NCI-H146 treated with DMSO at 0.1 percent for 48 hours (cell line): Measurements from ENCODE around the gene DGKD.
"Not testable (repeated sequence)": the region's sequence is repeated elsewhere in the genome, so short reads cannot be mapped to it uniquely, and the experiment has no call there.

Source experiments
- DNase-seq: peaks from one replicate; lab custom pipeline; 2025; ENCODE audit not compliant: unreplicated experiment; lab: John Stamatoyannopoulos, UW

The DGKD gene

DNA sequence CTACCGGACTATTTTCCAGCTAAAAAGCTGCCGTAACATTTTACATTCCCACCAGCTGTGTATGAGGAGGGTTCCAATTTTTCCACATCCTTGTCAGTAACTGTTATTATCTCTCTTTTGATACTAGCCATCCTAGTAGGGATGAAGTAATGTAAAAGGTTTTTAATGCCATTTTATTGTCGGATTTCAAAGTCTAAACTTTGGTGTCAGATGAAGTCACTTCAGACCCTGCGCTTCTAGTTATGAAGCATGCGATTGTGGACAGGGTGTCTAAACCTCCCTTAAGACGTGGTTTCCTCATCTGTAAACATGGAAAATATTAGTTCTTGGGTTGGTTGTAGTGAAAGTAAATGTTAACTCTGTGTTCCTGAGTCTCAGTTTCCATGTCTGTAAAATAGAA, 4.7 kb downstream of the DGKD start:
- DNase-seq: no peak

DNA sequence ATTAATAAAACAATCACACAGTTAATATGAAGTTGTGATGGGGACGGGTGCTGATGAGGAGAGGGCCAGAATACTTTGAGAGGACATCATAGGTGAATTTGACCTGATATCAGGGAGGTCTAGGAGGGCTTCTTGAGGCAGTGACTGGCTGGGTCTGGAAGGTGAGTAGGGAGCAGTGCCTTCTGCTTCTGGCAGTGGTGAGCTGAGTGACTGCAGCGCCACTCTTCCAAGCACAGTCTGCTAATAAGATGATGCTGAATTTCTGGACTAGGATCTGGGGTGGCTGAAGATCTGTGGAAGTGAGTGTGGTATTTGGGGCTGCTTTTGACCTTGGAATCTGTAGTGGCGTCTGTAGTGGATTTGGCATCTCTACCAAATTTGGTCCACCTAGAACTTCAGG, 5.5 kb downstream of the DGKD start:
- DNase-seq: no peak

DNA sequence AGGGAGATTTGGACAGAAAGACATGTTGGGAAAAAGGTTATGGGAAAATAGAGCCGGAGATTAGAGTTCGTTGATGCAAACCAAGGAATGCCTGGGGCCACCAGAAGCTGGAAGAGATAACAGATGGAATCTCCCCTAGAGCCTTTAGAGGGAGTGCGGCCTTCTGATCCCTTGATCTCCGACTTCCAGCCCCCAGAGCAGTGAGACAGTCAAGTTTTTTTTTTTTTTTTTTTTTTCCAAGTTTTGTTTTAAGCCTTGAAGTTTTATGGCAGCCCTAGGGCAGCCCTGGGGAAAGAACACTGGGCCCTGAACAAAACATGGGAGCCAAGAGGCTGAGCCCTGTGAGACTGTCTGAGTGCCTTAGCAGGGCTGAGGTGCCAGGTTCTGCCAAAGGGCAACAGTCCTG, 6.5 kb downstream of the DGKD start:
- no peak for DNase-seq

DNA sequence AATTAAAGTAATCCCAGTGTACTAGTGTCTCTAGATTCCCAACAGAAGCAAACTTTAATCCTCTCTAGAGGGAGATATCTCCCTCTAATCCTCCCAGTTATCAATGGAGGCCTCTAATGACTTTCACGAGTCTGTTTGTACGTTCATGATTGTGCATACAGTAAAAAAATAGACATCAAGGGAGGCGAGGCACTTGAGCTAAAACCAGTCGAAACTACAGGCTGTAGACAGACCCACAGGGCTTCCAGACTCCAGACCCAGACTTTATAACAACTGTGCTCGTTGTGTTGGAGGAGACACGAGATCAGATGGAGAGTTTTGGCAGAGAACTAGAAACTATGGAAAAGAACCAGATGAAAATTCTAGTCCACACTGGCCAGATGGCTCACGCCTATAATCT, 7.0 kb downstream of the DGKD start:
- DNase-seq: no peak

DNA sequence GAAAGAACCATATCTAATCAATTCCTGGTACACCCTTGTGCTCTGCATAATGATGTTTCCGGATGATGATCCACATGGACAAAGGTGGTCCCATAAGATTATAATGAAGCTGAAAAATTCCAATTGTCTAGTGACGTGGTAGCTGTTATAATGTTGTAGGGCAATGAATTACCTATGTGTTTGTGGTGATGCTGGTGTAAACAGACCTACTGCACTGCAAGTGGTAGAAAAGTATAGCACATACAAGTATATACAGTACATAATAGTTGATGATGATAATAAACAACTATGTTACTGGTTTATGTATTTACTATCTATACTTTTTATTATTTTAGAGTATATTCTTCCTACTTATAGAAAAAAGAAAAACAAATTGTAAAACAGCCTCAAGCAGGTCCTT, 8.4 kb downstream of the DGKD start:
- DNase-seq: no peak

DNA sequence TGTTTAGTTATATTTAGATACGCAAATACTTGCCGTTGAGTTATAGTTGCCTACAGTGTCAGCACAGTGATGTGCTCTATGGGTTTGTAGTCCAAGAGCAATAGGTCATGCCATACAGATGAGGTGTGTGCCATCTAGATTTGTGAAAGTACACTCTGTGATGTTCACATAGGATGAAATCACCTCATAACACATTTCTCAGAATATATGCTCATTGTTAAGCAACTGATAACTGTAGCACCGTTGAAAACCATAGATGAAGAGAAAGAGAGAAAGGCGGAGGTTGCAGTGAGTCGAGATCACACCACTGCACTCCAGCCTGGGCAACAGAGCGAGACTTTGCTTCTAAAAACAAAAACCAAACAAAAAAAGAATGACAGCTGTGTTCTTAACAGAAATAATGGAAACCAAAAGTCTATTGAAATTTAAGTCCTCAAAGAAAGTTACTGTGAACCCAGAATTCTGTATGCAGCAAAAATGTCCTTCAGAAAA, 9.5 kb downstream of the DGKD start:
- DNase-seq: no peak

DNA sequence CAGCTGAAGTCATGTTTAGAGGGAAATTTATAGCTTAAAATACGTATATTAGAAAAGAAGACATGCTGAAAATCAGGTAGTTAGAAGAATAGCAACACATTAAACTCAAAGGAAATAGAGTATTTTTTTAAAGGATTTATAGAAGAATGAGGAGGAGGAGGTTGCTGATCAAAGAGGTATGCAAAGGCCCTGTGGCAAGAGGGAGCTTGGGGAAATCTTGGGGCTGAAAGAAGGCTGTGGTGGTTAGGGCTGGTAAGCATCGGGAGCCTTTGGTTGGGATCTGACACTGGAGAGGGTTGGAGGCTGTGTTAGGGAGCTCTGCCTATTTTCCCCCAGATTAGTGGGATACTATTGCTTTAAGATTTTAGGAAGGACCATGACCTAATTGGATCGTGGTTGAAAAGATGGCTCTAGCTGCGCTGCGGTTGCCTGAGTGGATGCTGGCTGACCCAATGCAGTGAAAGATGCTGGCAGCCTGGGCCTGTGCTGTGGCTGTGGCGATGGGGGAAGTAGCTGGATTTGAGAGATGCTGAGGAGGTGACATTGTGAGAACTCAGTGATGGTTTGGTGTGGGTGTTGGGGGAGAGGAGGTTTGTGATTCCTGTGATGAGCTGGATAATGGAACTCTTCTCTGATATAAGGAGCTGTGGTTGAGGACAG, 11.7 kb downstream of the DGKD start:
- no peak for DNase-seq

DNA sequence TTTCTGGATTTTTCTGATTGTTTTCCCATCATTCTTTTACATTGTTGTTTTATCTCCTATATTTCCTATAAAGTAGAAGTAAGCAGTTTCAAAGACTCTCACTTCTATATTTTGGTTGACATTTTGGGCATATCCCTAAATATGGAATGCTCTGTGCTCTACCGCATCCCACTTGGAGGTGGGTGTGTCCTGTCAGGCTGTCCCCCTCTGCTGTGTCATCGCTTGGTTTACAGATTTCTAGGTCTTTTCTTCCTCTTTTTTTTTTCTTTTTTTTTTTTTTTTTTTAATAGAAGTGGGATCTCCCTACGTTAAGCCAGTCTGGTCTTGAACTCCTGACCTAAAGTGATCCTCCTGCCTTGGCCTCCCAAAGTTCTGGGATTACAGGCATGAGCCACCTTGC, 13.3 kb downstream of the DGKD start:
- no peak for DNase-seq

DNA sequence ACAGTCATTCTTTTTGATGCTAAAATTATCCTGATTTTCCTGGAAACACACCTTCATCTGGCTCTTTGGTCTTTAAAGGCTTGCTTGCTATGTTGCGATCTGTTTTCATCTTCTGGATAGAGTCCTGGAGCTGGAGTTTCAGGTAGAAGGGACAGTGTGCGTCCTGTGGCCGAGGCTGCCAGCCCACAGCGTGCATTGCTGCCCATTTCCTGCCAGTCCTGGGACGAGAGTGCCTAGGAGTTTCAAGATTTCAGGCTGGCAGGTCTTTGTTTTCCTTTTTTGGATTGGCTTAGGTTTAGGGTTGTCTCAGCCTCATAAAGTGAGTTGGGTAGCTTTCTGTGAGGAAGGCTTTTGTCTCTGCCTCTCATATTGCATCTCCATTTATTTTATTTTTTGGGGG, 14.5 kb downstream of the DGKD start:
- no peak for DNase-seq

DNA sequence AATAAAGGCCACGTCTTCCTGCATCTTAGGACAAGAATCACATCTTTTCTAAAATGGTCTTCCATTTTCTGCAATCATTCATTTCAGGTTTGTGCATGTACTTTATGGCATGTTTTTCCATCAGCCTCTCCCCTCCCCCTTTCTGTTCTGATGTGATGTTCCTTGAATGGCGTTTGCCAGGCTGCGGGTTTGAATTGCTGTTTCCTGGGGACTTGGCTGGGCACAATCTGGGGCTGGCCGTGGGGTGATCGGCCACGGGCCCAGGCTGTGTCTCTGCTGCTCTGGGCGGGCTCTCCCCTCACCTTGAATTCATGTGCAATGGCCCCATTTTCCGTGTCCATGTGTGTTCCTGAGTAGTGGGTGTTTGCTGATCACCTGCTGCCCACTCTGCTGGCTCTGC, 15.2 kb downstream of the DGKD start:
- DNase-seq: no peak

DNA sequence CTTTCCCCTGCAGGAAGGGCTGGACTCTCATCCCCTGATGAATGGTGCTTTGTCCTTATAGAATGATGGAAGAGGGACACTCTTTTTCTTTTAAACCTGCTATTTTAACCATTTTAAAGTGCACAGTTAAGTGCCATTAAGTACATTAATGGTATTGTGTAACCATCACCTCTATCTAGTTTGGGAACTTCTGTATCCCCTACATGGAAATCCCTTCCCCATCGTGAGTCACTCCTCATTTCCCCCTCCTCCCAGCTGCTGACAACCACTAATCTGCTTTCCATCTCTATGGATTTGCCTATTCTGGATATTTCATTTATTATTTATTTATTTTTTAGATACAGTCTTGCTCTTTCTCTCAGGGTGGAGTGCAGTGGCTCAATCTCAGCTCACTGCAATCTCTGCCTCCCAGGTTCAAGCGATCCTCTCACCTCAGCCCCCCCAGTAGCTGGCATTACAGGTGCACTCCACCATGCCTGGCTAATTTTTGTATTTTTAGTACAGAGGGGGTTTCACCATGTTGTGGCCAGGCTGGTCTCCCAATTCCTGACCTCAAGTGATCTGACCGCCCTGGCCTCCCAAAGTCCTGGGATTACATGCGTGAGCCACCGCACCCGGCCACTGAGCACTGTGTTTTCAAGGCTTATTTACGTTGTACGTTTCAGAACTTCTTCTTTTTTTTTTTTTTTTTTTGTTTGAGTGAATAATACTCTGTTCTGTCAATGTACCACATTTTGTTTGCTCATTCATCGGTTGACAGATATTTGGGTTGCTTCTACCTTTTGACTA, 15.8 kb downstream of the DGKD start:
- DNase-seq: no peak

DNA sequence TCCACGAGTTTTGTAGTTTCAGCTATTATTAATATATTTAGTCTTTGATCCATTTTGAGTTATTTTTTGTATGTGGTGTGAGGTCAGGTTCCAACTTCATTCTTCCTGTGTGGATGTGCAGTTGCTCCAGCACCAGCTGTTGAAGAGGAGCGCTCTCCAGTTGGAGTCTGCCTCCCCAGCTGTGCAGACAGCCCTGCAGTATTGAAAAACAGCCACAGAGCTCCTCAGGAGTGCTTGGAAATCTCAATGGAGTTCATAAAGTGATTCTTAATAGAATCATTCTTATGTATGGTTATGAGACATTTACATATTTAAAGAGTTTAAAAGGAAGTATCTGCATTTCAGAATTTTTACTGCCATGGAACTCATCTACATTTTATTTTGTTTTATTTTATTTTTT, 17.3 kb downstream of the DGKD start:
- no peak for DNase-seq

DNA sequence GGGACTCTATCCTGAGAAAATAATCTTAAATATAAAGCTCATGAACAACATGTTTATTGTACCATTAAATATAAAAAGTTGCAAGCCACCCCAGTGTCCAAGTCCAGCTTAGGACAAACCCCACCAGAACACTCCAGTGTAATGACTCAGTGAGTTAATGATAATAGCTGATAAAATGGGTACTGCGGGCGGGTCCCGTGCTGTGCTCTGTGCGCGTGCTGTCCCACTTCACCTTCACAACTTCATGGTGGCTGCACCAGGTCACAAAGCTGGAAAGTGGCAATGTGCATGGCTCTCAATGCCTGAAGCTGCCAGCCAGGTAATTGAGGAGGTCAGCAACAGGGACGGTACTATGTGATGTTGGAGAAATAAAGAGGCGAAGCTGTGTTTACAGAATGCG, 18.6 kb downstream of the DGKD start:
- no peak for DNase-seq

DNA sequence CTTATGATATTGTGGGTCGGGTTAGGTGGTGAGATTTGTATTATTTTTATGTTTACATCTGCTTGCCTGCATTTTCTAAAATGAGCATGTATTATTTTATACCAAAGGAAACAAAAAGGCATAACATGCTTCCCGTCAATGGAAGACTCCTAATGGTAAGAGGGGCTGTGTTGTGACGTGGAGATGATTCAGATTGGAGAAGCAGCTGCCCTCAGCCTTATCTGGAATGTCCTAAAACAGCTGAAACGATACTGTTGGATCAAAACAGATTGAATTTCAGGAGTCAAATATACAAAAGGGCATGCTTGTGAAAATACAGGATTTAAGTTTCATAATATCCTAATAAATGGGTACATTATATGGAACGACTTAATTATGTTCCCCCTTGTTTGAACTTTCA, 19.0 kb downstream of the DGKD start:
- no peak for DNase-seq

DNA sequence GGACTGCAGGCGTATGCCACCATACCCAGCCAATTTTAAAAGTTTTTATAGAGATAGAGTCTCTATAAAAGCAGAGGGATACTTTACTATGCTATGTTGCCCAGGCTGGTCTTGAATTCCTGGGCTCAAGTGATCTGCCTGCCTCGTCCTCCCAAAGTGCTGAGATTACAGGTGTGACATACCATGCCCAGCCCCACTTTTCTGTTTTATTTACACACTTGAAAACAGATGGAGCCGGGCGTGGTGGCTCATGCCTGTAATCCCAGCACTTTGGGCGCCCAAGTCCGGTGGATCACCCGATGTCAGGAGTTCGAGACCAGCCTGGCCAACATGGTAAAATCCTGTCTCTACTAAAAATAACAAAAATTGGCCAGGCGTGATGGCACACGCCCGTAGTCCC, 20.5 kb downstream of the DGKD start:
- not testable (repeated sequence) for DNase-seq

DNA sequence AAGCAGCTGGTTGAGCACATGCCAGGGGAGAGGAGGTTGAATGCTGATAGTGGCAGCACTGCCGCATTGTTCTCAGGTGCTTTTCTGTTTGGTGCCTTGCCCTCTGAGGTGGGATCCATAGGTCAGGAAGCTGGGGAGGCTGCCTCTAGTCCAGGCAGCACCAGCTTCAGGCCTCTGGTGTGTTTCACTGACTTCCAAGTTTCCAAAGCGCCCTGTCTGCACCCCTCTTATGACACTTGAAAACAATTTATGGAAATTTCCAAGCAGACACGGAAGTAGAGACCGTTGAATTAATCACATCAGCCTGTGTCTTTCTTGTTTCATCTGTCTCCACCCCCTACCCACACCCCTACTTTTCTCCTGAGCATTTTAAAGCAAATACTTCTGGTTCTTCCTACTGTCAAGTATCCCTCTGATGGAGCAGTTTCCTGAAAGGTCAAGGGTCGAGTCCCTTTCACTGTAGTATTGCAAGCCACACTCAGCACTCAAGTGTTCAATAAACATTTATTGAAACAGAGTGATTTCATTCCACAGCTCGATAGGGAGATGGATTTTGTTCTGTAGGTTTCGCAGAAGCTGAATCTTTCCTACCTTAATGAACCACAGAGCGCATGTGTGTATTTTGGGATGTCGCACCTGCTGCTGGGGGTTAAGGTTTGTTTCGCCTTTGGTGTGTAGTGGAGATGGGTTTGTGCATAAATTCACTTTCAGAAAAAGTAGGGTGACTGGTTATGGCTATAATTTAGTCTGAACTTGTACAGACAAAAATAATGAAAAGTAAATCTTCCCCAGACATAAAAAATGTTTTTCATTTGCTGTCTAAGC, 21.4 kb downstream of the DGKD start:
- no peak for DNase-seq

DNA sequence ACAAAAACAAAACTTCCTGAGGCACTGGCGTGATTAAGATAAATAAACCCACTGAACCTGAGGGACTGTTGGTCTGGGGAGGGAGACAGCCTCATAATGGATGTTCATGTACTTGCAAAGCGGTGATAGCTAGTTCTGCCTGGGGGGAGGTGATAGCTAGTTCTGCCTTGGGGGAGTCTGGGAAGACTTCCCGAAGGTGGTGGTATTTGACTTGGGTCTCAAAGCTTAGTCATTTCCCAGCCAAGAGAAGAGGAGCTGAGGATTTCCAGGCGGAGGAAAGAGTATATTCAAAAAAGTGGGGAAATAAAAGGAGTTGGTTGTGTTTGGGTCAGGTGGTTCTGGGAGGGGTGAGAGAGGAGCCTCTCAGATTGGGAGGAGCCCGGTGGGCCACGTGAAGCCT, 24.7 kb downstream of the DGKD start:
- no peak for DNase-seq

DNA sequence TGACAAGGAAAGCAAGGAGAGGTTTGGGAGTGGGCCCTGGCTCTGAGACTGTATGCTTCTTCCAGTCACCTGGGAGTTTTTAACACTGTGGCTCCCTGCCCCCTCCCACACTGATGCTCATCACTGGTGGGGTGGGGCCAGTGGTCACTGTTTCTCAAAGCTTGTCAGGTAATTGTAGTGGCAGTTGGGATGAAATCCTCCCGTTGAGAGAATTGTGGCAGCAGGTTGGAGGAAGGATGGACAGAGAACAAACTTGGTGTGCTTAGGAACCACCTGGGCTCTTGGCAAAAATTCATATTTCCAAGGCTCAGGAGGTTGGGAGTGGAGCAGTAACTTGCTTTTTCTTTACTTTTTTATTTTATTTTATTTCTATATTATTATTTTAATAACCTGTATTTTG, 25.1 kb downstream of the DGKD start:
- no peak for DNase-seq

DNA sequence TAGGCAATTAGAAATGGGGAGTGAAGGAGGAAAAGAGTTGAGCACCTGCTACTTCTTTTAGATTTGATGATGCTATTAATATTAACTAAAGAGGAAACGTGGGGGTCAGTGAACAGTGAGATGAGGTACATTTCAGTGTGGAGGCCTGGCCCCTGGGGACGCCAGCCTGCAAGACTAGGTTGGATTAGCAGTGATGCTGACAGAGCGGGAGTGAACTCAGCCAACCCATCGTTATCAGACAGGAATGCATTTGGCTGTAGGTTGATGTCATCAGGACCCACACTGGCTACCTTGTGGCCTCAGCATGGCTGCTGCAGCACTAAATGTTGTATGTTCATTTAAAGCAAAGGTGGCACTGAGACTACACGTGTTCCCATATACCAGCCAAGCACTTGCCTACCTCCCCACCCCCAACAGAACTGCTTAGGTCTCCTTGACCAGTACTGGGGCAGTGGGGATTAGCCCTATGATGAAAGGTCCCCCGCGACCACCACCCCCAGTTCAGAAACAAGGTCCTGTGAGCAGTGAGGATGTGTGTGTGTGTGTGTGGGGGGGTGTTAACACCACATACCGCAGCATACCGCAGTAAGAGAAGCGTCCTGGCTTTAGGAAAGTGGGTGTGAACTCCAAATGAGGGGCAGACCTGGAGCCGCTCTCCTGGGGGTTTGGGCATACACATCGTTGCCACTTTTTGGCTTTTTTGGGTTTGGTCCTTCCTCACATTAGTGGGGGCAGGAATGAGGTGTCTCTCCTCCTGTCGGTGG, 26.0 kb downstream of the DGKD start:
- DNase-seq: no peak

DNA sequence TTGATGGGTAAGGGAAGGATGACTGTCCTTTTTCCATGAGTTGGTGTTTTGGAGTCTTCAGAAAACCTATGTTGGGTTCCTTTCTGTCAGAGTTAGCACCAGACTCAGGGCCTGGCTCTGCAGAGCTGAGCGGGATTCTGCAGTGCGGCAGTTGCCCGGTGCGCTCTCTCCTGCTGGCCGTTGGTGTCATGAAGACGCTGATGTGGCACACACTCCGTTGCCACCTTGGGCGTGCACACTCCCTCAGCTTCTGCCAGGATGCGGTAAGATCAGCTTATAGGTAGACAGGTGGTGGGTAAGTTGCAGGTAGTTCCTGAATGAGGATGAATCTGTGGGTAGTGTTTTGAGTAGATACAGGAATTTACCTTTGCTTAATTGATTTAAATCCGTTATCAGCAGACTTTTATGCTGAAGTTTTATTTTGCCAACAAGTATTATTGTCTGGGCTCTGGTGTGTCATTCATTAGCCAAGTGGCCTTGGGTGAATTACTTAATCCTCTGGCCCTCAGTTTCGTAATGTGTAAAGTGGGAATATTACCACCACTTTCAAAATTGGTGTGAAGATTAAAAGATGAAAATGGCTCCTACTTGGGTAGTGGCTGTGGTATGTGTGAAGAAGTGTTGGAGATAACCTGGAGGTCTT, 26.8 kb downstream of the DGKD start:
- no peak for DNase-seq

DNA sequence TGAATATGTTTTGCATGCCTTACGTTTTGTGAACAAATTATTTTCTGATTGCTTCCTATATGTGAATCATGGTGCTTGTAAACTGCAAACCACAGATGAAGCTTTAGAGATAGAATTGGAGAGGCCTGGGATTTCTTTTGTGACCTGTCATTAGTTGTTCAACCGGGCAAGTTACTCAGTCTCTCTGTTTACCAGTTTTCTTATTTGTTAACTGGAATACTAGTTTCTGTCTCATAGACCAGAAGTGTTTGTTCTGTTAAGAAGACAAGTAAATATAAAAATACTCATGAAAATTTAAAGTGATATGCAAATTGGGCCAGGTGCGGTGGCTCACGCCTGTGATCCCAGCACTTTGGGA, 27.3 kb downstream of the DGKD start:
- DNase-seq: no peak
